Measurements from ENCODE around the gene ZNRF4. TPM values are rescaled to one million over a fixed set of nuclear protein-coding genes. Genes with fewer than 3 reads are reported as not detected.

Gene ZNRF4
- total and polyA plus RNA-seq, 2 donors (not counting 3 experiments of a cell fraction or from before 2014, with no cell fraction given) = not detected

DNA sequence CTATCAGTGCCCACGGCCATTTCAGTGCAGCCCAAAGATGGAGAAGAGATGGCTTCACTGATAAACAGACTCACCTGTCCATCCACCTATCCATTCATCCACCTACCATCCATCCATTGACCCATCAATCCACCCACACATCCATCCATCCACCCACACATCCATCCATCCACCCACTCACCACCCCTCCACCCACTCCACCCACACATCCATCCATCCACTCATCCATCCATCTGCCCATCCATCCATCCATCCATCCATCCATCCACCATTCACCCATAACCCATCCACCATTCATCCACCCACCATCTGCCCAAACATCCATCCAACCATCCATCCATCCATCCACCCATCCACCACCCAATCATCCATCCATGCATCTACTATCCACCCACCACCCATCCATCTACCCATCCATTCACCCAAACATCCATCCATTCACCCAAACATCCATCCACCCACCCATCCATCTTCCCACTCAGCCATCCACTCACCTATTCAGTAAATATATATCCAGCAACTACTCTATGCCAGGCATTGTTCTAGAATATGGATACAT is 31.6 kb upstream of the ZNRF4 start:
- DNase-seq (ENCODE audit: low read depth, low spot score) (no peak), FAIRE-seq (no peak)
- Histone ChIP-seq H3K27ac (ENCODE audit: insufficient read depth, low read depth, low read length) (no peak overlapping the region), H3K9ac (replicated peaks; ENCODE audit: extremely low read depth, insufficient read depth, low read length) (no peak overlapping the region), H2AFZ (ENCODE audit: low read depth, low read length) (no peak overlapping the region), H3K27me3 (ENCODE audit: control insufficient read depth in 2 of 2, insufficient read depth in 2 of 2, low read length in 2 of 2) (no peaks in the 10 kb centered on the region), H4K20me1 (replicated peaks; ENCODE audit: control insufficient read depth, extremely low read depth, insufficient read depth, low read length) (no peaks in the 10 kb centered on the region), H3K9me1 (replicated peaks; ENCODE audit: control insufficient read depth, extremely low read depth, insufficient read depth, low read length) (no peaks in the 10 kb centered on the region), H3K4me3 (replicated peaks in 1 of 3; ENCODE audit: insufficient read depth in 1 of 3, low read depth in 1 of 3, low read length in 3 of 3) (no peak overlapping the region), H3K4me1 (ENCODE audit: control insufficient read depth, extremely low read depth, insufficient read depth, low read length) (no peaks in the 10 kb centered on the region), H3K4me2 (ENCODE audit: insufficient read depth, low read length) (no peak overlapping the region), H3K36me3 (ENCODE audit: control insufficient read depth in 2 of 2, extremely low read depth in 1 of 2, insufficient read depth in 2 of 2, low read length in 2 of 2) (no peaks in the 10 kb centered on the region), H3K79me2 (ENCODE audit: control insufficient read depth, insufficient read depth, low read length) (no peaks in the 10 kb centered on the region), H3K9me3 (replicated peaks; ENCODE audit: control insufficient read depth, insufficient read depth, low read length) (no peaks in the 10 kb centered on the region)
- TF ChIP-seq MYC (IDR thresholded peaks at IDR 0.05; ENCODE audit: low read depth, low read length) = no peak
- no peak for TF ChIP-seq JUN (IDR thresholded peaks at IDR 0.05; ENCODE audit: borderline replicate concordance, insufficient read depth, insufficient read length, low read depth)
- no peak for TF ChIP-seq CTCF (IDR thresholded peaks at IDR 0.05; ENCODE audit: extremely low read depth in 1 of 2, insufficient read depth in 1 of 2, low read depth in 1 of 2, low read length in 2 of 2)
- TF ChIP-seq POLR2A (IDR thresholded peaks at IDR 0.05; ENCODE audit: low read depth, low read length) = no peak
- TF ChIP-seq FOS (IDR thresholded peaks at IDR 0.05; ENCODE audit: borderline replicate concordance, insufficient read depth, low read length) = no peak
- no peak for TF ChIP-seq EZH2 (IDR thresholded peaks at IDR 0.05; ENCODE audit: borderline replicate concordance, low read depth, low read length, severe bottlenecking)
- TF ChIP-seq POLR2AphosphoS5 (IDR thresholded peaks at IDR 0.05; ENCODE audit: insufficient read depth, low read depth, low read length) = no peak
- no peak for TF ChIP-seq MAX (IDR thresholded peaks at IDR 0.05; ENCODE audit: insufficient read depth, insufficient read length)
- no peak for TF ChIP-seq GATA2 (IDR thresholded peaks at IDR 0.05; ENCODE audit: insufficient read depth, insufficient read length, low read depth, low read length)
- ChIA-PET POLR2A (no interaction called here), CTCF (no interaction called here)
- dilution Hi-C loops (cut with MboI; ENCODE audit: extremely low pct_ligation_motif_present, low sequenced_read_pairs) = no loop called here
- no TSS peak for BruUV-seq (replicated peaks)
- intact Hi-C loops (cut with micrococcal nuclease) = no loop called here
